Measurements from ENCODE around the gene PDCD1.

PDCD1 gene

DNA sequence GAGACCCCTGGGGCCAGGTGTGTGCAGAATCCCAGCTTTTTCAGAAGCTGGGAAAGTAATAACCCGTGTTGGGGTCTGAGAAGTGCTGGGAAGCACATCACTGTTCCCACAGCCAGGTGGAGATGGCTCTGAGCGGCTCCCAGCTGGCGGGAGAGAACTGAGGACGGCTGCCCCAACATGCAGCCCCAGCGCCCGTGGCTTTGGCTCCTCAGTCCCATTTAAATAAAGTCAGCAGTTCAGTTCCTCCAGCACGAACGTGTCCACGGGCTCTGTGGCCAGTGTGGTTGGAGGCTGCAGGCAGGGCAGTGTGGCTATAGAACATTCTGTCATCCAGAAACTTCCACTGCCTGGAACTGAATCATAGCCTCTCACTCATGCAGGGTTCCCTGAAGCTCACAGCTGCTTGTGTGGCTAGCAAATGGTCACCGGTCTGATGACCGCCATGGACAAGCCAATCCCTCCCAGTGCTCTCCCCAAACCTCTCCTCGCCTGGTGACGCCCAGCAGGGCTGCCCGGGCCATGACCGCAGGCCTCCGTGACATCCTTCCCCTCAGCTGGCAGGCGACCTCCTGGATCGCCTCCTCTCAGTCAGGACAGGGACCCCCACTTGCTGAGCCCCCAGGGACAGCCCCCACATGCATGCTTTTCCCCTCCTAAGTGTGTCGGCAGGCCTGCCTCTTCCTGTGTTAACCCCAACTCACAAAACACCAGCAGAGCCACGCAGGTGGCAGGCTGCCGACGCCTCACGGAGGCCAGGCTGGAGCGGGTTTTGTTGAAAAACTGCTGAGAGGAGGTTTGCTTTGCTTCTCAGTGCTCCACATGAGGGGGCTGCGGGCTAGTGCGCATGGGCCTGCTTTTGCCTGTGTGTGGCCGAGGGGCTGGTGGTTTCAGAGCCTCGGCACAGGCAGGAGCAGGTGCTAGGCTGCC, 12.2 kb upstream of the PDCD1 start:
- TF ChIP-seq CTCF (IDR thresholded peaks at IDR 0.05; ENCODE audit: low read length, missing control alignments): no peak
- no peak for DNase-seq (ENCODE audit: low read depth)

GRCh38 chr2:241870081-241870541, 11.4 kb upstream of the PDCD1 start:
- no peak for DNase-seq (ENCODE audit: low read depth)
- no peak overlapping the region for H3K4me3 ChIP-seq (replicated peaks; ENCODE audit: low read depth, low read length)
- TF ChIP-seq CTCF (IDR thresholded peaks at IDR 0.05; ENCODE audit: low read length, missing control alignments): no peak

More for the DNA sequence above, 12.2 kb upstream of the PDCD1 start:
- no peak overlapping the region for H3K4me3 ChIP-seq (replicated peaks; ENCODE audit: low read depth, low read length)

DNA sequence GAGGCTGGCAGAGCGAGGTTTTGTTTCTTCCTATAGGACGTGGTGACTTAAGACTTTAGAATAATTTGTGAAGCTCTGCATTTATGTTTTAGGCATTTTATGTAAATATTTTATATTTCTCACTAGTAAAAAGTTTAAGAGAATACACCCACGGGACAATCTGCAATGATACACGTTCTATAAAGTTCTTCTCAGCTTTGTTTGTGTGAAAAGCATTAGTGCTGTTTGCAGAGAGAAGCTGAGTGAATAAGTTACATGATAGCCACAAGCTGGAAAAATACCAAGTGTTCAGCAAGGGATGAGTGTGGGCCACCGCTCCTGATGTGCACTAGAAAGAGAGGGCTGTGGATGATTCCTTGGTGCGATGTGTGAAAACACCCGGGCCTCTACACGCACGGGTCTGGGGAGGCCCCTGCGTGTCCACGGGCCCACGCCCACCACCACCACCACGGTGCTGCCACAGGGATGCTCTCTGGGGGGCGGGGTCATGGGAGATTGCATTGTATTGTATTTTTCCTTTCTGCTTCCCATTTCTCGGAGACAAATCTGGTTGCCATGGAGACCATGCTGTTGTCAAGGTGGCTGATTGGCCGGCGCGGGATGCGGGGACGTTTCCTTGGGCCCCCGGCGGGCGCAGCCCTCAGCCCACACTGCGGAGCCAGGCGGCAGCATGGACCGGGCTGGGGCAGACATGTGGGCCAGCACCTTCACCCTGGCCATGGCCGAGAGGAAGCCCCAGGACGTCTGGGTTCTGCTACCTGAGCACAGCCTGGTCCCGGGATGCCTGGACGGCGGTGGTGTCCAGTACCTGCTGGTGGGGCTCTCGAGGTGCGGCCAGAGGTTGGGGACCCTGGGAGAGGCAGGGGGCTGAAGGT, 10.6 kb upstream of the PDCD1 start, which contains the start of gene RTP5:
RTP5 (plus strand) TSS at position 643 of the 875 bp plus-strand sequence; CDS start at position 671, 28 bp downstream.
- TF ChIP-seq CTCF (IDR thresholded peaks at IDR 0.05; ENCODE audit: low read length, missing control alignments): no peak
- no peak within 1 kb of the TSS for H3K4me3 ChIP-seq (replicated peaks; ENCODE audit: low read depth, low read length)
- DNase-seq (ENCODE audit: low read depth): no peak

- TF ChIP-seq CTCF (IDR thresholded peaks at IDR 0.05; ENCODE audit: low read length, missing control alignments): no peak
- no peak for DNase-seq (ENCODE audit: low read depth)
- no peak overlapping the region for H3K4me3 ChIP-seq (replicated peaks; ENCODE audit: low read depth, low read length)
Measured at GRCh38 chr2:241868661-241869081, 10.0 kb upstream of the PDCD1 start.

DNA sequence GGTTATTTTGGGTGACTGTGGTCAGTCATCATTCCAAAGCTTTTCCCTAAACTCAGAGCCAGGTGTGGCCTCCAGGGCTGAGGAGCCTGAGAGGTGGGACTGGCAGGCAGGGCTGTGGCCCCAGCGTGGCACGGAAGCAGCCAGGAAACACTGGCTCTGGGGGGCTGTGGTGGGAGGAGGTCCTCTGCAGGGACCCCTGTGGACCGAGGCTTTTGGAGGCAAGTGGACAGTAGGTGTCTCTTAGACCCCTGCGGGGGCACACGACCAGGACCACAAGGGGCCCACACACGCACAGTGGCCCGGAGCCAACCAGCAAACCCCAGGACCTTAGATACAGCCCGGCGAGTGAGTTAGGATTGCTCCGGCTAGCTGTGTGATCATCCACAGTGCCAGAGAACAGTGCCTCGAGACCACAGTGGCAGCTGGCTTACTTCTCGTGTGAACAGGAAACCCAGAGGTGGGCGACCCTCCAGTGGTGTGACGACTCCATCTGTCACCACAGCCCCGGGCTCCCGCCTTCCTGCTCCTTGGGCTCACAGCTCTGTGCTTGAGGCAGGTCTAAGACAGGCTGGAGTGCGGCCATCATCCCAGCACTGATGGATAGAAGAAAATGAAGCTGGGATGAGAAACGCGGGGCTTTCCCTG, 9.2 kb upstream of the PDCD1 start:
- no peak overlapping the region for H3K4me3 ChIP-seq (replicated peaks; ENCODE audit: low read depth, low read length)
- no peak for DNase-seq (ENCODE audit: low read depth)
- TF ChIP-seq CTCF (IDR thresholded peaks at IDR 0.05; ENCODE audit: low read length, missing control alignments): no peak

- no peak overlapping the region for H3K4me3 ChIP-seq (replicated peaks; ENCODE audit: low read depth, low read length)
- TF ChIP-seq CTCF (IDR thresholded peaks at IDR 0.05; ENCODE audit: low read length, missing control alignments): no peak
- no peak for DNase-seq (ENCODE audit: low read depth)
Measured at GRCh38 chr2:241866790-241867645, 8.3 kb upstream of the PDCD1 start.

Data from fibroblast of pulmonary artery (primary cell).